Measurements from ENCODE around the gene ADGB.
"Not testable (repeated sequence)": the region's sequence is repeated elsewhere in the genome, so short reads cannot be mapped to it uniquely, and the experiment has no call there.

Gene ADGB

DNA sequence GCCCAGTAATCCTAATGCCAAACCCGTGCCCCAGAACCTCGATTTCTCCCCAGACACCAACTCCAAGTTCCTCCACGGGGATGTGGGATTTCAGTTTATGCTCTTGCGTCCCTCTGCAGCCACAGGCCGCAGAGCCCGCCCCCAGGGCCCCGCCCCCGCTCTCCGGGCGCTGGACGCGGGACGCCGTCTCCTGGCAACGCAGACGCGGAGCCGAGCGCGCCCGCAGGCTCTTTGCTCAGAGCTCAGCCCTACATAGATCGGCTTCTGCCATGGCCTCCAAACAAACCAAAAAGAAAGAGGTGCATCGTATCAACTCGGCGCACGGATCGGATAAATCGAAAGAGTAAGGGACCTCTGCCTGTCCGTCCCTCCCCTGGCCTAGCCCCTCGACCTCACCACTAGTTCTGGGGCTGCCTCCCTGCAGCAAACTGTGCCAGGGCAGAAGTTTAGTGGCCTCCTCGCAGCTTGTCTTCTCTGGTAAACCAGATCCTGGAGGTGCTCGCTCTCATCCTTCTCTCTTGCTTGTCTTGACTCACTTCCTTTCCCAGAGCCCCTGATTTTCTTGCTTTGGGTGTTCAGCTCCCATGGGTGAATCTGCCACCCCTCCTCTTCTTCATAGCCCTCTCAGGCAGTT lies at the start of gene ADGB:
Gene ADGB (plus strand): TSS at position 201 of the 634 bp plus-strand sequence. CDS start 69 bp downstream, at position 270.
- DNase-seq = peak in 8 of 14 donors; percentile 2 to 74 (median 18)

DNA sequence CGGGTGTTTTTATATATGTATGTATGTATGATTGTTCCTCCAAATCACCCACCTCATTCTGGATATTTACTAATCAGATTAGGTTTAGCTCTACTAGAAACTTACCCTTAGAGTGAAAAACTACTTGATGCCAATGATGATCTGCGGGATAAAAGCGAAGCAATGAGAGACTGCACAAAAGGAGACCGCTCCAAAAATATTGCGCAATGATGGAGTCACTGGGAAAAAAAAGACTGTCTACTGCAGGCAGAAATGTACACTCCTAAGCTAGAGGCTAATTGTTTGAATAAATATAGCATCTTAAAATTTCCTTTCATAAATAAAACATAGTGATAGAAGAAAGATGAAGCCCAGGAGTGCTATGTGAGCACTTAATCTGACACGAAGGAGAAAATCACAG lies 47.9 kb upstream of the ADGB start:
- DNase-seq = no peak

DNA sequence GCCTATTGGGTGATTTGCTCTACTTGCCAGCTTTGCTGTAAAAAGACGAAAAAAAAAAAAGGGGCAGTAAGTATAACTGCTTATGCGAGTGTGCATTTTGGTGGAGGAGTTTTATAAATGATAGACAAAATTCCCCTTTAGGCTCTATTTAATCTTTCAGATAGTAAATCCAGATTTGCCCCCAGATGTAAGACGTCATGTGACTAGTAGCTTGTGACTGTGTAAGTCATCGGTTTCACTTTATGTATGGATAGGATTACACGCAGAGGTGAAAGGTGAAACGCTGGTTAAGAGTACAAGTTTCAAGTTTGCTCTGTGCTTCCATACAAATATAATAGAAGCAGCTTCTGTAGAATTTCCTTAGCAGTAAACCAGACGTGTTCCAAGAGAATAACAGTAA lies 47.2 kb upstream of the ADGB start:
- DNase-seq = no peak

DNA sequence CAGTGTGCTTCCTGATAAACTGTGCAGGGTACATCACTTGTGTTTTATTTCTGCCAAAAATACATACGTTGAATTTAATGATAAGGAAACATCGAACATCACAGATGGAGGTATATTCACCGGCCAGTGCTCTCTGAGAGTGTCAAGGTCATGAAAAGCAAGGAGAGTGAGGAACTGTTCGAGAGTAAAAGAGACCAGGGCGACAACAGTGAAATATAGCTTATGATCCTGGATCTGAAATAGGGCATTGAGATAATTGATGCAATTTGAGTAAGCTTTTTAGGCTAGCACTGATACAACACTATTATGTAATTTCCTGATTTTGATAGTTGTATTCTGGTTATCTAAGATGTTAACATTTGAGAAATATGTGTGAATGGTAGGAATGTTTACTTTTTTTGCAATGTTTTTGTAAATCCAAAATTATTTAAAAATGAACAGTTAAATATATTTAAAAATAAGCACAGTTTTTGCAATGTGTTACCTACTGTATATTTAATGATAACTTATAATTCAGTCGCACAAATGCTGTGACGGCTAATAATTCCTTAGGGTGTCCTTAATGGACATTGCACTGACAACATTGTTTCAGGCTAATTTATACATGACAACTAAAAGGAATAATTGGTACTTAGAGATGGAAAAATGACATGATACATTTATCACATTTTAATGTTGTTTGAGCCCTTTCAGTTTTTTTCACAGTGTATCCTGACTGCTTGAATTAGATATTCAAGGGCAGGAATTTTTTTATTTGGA lies 45.2 kb upstream of the ADGB start:
- no peak for DNase-seq

DNA sequence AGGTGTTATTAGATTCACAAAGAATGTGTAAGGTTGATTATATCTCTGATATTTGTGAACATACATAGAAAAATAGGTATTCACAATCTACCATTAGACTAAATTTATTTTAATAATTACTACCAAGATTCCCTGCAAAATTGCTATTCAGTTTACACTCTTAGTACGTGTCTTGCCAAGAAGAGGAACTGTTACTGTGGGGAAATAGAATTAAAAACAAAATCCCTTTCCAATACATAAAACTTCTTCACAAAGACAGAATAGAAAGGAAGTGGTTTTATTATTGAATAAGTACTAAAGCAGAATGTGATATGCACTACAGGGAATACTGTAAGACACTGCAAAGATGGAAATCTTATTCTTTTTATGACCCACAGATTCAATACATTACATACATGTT lies 38.2 kb upstream of the ADGB start:
- DNase-seq = no peak

DNA sequence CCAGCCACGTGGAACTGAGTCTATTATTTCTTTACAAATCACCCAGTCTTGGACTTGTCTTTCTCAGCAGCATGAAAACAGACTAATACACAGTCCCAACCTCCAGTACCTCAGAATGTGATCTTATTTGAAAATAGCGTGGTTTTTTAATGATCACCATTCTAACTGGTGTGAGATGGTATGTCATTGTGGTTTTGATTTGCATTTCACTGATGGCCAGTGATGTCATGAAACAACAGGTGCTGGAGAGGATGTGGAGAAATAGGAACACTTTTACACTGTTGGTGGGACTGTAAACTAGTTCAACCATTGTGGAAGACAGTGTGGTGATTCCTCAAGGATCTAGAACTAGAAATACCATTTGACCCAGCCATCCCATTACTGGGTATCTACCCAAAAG lies 32.1 kb upstream of the ADGB start:
- DNase-seq = not testable (repeated sequence)

DNA sequence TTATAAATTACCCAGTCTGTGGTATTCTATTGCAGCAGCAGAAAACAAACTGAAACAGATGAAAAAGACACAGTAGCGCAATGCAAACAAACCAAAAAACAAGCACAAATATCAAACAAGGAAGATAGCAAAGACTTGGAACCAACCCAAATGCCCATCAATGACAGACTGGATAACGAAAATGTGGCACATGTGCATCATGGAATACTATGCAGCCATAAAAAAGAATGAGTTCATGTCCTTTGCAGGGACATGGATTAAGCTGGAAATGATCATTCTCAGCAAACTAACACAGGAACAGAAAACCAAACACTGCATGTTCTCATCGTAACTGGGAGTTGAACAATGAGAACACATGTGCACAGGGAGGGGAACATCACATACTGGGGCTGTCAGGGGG lies 30.2 kb upstream of the ADGB start:
- not testable (repeated sequence) for DNase-seq

DNA sequence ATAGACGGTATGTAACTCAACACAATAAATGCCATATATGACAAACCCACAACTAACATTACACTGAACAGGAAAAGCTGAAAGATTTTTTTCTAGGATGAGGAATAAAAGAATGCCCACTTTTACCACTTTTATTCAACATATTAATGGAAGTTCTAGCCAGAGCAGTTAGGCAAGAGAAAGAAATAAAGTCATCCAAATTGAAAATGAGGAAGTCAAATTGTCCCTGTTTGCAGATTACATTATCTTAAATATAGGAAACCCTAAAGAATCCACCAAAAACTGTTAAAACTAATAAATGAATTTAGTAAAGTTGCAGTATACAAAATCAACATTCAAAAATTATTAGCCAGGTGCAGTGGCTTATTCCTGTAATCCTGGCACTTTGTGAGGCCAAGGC lies 24.6 kb upstream of the ADGB start:
- no peak for DNase-seq

DNA sequence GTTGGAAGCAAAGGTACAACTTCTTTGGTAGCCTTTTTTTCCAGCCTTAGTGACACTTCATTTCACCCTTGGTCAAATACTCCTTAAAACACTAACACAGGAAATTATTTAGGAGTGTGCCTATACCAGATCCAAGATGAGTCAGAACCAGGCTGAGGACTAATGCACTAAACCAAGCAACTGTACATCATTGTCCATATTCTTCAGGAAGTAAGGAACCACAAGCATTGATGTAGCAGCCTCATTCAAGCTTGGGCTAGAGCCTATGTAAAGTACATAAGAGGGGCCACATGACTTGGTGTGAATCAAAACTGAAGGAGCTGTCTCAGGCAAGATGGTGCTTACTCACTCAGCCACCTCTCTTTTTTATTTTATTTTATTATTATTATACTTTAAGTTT lies 20.7 kb upstream of the ADGB start:
- no peak for DNase-seq

DNA sequence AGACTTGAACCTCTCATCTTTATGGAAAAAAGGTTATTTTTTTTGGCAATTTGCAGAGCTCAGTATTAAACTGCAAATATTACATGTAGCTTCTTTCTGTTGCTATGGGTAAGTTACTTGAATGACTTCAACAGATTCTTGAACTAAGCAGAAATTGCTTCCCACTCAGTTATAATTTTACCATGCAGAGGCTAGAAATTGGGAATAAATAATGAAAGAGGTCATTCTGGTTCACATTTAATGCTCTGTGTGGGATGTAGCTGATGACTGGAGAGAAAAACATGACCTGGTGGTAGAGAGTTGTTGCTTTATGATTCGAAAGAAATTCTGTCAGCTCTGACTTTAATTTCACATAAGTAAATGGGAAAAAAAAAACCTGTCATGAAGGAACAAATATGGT lies 16.8 kb upstream of the ADGB start:
- no peak for DNase-seq

DNA sequence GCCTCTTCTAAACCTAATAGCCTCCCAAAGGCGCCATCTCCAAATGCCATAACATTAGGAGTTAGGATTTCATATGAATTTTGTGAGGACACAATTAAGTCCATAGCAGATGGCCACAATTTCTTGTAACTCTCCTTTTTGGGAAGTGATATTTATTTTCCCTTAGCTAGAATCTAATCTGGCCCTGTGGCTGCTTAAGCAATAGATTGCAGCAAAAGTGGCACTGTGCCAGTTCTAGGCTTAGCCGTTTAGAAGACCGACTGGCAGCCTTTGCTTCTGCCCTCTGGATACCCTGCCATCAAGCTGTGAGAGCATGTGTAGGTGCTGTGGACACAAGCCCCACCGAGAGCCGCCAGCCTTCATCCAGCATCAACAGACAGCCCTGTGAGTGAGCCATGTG lies 15.9 kb upstream of the ADGB start:
- DNase-seq = peak in 3 of 14 donors; percentile 4 to 10 (median 9)

DNA sequence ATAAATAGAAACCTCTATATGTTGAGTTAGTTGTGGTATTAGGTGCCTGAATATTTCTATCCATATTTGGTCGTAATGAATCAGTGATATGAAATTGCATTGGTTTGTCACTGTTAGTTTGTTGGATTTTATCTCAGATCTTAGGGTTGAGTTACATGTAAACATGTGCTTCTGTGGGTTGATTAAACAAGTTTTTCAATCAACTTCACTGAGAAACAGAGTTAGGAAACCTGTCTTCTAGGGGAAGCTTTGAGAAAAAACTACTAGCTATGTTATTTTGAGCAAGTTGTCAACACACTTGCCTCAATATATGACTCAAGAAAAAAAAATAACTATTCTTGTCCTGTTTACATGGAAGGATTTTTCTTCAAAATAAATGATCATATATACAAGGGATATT lies 14.8 kb upstream of the ADGB start:
- no peak for DNase-seq

DNA sequence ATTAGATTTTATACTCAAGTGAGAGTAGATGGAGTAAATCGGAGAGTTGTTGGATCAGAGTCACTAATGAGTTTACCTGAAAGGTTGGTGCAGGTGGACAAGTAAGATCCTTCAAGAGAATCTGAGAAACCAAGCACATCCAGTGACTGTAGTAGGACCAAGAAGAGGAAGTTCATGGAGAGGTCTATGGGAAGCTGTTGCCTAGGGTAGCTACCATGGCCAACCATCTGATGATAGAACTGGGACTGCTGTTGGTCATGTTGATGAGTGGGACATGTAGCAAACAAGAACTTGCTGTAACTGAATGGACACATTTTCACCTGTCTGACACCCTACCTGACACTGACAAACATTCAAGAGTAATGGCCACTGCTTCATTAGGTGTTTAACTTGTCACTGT lies 11.3 kb upstream of the ADGB start:
- no peak for DNase-seq

DNA sequence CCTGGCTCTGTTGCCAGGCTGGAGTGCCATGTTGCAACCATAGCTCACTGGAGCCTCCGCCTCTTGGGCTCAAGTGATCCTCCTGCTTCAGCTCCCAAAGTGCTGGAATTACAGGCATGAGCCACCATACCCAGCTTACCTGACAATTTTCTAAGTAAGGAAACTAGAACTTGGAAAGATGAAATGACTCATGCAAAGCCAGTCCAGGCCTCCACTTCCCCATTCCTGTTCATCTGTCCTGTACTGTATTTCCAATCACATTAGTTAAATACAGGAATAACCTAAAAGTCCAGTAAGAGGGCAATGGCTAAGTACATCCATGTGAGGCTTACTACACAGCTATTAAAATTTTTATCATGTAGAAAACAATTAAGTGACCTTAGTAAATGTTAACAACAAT lies 8.3 kb upstream of the ADGB start:
- DNase-seq = no peak

DNA sequence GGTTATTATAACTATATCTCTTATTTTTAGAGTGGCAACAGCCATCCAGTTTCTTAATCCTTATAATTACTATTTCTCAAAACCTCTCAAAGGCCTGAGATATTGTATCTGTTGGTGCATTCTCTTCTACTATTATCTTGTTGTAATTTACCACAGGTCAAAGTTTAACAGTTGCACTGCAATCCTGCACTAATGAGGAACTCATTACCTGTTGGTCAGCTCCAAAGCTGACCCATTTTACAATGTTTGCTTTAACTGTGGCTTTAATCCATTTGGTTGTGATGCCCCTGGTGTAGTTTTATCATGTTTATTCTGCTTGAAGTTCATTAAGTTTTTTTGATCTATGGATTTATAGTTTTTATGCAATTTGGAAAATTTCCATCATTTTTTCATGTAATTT lies 6.3 kb upstream of the ADGB start:
- DNase-seq = no peak

DNA sequence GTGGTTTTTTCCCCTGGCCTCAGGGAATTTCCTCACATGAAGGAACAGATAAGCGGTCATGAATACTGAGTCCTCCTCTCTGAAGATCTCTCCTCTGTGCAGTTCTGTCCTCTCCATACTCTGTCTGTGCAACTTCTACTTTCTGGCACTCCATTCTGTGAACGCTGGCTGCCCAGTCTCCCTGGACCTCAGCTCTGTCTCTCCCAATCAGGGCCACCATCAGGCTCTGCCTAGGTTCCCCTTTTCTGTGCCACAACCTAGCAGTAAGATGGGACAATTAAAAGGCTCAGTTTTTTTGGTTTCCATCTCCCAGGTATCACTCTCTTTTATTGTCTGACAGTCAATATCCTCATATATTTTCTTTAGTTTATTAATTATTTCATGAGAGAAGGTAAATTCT lies 4.8 kb upstream of the ADGB start:
- DNase-seq = peak in 2 of 14 donors; percentile 10 to 26

DNA sequence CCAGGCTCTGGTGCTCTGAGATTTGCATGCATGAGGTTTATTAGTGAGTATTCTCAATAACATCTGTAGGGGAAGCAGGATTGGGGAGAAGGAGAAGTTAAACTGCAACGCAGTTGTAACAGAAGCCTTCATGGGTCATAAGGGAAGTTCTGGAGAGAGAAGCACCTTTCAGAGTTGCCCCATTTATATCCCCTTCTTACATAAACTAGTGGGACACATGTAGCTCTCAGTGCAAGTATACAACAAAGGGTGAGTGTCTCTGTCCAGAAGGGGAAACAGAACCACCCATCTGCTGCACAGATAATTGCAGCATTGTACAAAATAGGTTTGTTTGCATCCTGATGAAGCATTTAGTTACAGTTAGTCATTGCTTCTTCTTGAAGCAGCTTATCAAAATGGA lies 4.3 kb upstream of the ADGB start:
- no peak for DNase-seq

DNA sequence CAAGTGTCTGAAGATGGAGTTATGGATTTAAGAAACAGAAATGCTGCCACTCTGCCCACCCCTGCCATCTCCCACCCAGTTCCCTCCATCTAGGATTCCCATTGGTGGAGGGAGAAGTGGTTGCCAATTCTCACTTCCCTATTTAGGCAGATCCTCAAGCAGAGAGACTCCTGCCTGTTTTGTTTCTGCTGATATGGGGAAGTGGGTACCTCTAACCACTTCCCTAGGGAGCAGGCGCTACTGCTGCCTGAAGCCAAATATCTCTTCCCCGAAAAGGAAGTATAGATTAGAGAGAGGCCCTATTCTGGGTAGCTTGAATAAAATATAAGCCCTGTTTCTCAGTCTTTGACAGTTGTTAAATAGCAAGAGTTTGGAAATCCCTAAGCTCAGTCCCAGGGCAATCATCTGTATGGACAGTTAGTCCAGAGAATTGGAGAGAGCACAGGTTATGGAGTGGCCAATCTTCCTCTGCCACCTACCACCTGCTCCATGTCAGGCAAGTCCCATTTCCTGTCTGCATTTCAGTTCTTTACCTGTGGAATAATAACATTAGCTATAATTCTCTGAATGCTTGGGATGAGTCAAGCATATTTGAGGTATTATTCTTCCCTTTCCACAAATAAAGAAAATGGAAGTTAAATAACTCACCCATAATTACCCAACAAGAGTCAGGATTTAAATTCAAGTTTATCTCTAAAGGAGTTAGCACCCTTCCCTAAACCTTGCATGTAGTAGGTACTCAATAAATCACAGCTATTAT lies 2.6 kb upstream of the ADGB start:
- peak in 4 of 14 donors; percentile 12 to 28 (median 16) for DNase-seq

DNA sequence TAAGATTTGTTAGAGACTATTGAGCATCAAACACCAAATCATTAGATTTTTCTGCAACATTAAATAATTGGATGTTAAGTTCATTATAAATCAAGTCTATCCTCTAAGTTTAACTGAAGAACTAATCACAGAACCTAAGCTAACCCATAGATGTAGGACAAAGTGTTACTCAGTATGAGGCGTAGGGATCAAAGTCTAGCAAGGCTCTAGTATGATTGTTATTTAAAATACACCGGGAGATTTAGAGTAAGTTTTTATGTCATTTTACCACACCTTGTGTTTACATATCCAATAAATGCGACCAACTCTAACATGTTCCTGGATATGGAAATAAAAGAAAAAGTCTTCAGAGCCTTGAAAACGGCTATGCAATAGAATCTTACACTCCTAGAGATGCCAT lies 2.6 kb downstream of the ADGB start:
- no peak for DNase-seq

DNA sequence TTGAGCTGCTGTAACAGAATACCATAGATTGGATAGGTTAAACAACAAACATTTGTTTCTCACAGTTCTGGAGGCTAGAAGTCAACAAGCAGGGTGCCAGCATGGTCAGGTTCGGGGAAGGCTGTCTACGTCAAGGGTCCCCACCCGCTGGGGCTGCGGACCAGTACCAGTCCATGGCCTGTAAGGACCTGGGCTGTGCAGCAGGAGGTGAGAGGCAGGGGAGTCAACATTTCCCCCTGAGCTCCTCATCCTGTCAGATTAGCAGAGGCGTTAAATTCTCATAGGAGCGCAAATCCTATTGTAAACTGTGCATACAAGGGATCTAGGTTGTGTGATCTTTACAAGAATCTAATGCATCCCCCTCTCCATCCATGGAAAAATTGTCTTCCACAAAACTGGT lies 3.8 kb downstream of the ADGB start:
- DNase-seq = no peak

DNA sequence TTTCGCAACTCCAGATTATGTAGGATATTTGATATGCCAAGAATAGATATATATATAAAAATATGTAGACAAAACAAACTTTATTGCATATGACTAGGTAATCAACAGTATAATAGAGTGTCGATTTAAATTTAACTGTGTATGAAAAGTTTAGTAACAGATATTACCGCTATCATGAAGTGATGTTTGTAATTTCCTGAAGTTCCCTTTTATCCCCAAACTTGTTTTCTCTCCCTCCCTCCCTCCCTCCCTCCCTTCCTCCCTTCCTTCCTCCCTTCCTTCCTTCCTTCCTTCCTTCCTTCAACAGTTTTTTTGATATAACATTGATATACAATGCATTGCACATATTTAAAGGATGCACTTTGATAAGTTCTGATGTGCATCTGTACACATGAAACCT lies 15.2 kb downstream of the ADGB start:
- no peak for DNase-seq

DNA sequence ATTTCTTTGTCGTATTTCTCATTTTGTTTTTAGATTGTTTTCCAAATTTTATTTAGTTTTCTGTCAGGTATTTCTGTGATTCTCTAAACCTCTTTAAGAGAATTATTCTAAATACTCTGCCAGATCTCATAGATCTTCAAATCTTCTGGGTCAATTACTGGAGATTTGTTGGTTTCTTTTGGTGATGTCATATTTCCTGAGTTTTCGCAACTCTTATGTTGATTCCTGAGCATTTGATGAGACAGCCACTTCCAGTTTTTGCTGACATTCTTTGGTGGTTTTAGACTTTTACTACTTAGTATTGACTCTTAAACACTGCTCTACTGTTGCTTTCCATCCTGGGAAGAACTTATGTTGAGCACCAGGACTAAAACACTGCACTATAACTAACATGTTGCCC lies 21.9 kb downstream of the ADGB start:
- DNase-seq = no peak

DNA sequence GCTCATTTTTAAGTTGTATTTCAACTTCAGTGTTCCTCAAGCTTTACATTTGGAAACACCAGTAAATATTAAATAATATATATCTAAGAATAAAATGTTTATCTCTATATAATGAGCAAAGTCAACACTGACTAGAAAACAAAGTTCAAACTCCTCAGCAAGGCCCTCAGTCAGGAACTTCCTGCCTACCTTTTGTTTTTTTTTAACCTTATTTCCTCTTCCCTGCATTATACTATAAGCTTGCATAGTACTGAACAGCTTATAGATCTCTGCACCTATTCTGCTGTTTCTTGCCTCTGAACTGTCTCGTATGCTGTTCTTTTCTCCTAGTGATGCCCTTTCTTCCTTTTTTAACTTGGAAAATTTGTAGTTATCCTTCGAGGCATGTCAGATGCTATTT lies 29.6 kb downstream of the ADGB start:
- DNase-seq = no peak

DNA sequence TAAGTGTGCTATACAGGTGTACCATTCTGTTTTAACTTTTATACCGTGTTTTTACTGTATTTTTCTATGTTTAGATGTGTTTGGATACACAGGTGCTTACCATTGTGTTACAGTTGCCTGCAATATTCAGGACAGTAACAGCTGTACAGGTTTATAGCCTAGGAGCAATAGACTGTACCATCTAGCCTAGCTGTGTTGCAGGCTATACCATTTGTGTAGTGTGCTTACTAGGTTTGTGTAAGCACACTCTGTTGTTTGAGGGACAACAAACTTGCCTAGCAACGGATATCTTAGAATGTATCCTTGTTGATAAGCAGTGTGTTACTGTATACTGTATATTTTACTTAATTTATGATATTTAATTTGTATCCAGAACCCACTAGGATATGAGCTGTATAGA lies 35.2 kb downstream of the ADGB start:
- DNase-seq = no peak

Measured in C1 segment of cervical spinal cord (tissue), 14 donors.